ENCODE measurements around the gene DENND6A.

Gene DENND6A

DNA sequence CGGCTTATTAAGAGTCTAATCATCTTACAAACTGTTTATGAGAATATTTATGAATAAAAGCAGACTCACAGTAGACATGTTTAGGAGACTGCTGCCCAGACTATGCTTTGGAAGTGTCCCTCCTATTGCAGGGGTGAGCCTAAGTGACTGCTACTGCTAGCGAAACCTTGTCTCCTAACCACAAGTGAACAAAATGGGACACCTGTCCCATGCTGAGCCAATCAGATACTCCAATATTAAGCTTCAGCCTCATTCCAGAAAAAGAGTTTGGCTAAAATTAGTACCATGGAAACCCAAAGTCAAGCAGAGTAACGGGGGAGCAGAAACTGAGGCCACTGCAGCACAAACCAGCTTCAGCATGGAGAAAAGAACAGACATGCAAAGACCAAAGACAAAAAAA is 4.6 kb downstream of the DENND6A start:
- CTCF ChIA-PET, result interaction anchor here (1.1 to 2.9 kb wide), 3 partner anchors 8 to 138 kb away, joined by 5 to 25 read pairs (median 5); no protein-coding TSS in a partner anchor
- no peak for DNase-seq
- peaks cover 2 to 12% (median 4%) of the 10 kb centered on the region in 4 experiments for H3K36me3 ChIP-seq (ENCODE audit: control insufficient read depth in 4 of 4, insufficient read depth in 4 of 4, low read length in 3 of 4)
- H3K4me3 ChIP-seq (ENCODE audit: control insufficient read depth in 1 of 7, extremely low read depth in 1 of 7, insufficient read depth in 4 of 7, low read depth in 2 of 7, low read length in 6 of 7), result no peak overlapping the region
- POLR2A ChIA-PET, result no interaction called here
- WGBS (ENCODE audit: insufficient coverage), result 100% methylated on average over 1 of the region's 3 CpGs
- H3K9me3 ChIP-seq (ENCODE audit: control extremely low read depth in 1 of 5, control insufficient read depth in 4 of 5, insufficient read depth in 2 of 5, low read depth in 1 of 5, low read length in 4 of 5), result no peaks in the 10 kb centered on the region
- no peak overlapping the region for H3K27ac ChIP-seq (ENCODE audit: insufficient read depth in 1 of 2, low read depth in 1 of 2, low read length in 2 of 2, poor library complexity in 1 of 2, severe bottlenecking in 2 of 2)
- peaks cover 8 to 29% (median 17%) of the 10 kb centered on the region in 4 experiments for H3K4me1 ChIP-seq (ENCODE audit: control extremely low read depth in 1 of 4, control insufficient read depth in 4 of 4, insufficient read depth in 4 of 4, low read length in 3 of 4)
- no peaks in the 10 kb centered on the region for H3K27me3 ChIP-seq (replicated peaks in 2 of 5; ENCODE audit: control insufficient read depth in 4 of 5, insufficient read depth in 5 of 5, low read length in 4 of 5)

DNA sequence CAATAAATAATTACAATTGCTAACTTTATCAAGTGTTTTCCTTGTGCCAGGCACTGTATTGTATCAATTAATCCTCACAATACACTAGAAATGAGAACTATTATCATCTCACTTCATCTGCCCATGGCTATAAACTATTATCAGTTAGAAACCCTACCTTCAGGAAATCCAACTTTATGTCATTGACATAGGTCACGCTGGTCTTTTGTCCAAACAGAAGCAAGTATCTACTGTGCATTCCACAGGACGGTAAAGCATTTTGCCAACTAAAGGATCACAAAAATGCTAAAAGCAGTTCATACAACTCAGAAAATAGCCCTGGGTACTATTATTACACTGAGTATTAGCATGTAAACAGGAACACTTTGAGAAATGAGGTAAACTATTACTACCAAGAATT is 9.6 kb downstream of the DENND6A start:
- ChIA-PET CTCF (interaction anchor here (1.2 kb wide), 1 partner anchor 142 kb away, joined by 3 read pairs; no protein-coding TSS in a partner anchor), POLR2A (no interaction called here)
- H3K4me1 ChIP-seq (ENCODE audit: control extremely low read depth in 1 of 4, control insufficient read depth in 4 of 4, insufficient read depth in 4 of 4, low read length in 3 of 4), result peaks cover 0 to 9% (median under 1%) of the 10 kb centered on the region in 4 experiments
- H3K9me3 ChIP-seq (ENCODE audit: control extremely low read depth in 1 of 5, control insufficient read depth in 4 of 5, insufficient read depth in 2 of 5, low read depth in 1 of 5, low read length in 4 of 5), result no peaks in the 10 kb centered on the region
- peaks cover 7 to 28% (median 17%) of the 10 kb centered on the region in 4 experiments for H3K36me3 ChIP-seq (ENCODE audit: control insufficient read depth in 4 of 4, insufficient read depth in 4 of 4, low read length in 3 of 4)
- no peak for DNase-seq
- 67% methylated on average over 1 of the region's 2 CpGs for WGBS (ENCODE audit: insufficient coverage)
- H3K4me3 ChIP-seq (ENCODE audit: control insufficient read depth in 1 of 7, extremely low read depth in 1 of 7, insufficient read depth in 4 of 7, low read depth in 2 of 7, low read length in 6 of 7), result no peak overlapping the region
- no peak overlapping the region for H3K27ac ChIP-seq (ENCODE audit: insufficient read depth in 1 of 2, low read depth in 1 of 2, low read length in 2 of 2, poor library complexity in 1 of 2, severe bottlenecking in 2 of 2)
- no peaks in the 10 kb centered on the region for H3K27me3 ChIP-seq (replicated peaks in 2 of 5; ENCODE audit: control insufficient read depth in 4 of 5, insufficient read depth in 5 of 5, low read length in 4 of 5)

DNA sequence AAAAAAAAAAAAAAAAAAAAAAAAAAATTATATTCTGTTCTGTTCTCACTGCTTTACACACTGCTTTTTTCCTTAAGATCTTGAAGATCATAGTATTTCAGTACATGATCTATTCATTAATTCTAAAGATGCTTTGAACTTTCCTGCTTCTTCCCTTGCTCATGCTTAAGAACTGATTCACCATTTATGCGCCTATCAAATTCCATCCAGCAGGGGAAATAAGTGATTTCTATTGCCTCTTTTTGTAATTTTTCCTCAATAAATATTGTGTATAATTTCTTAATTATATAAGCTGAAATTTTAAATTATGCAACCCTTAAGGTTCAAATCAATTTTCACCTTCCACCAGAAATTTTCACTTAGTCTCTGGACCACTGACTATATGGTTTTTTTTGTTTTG is 10.6 kb downstream of the DENND6A start:
- POLR2A ChIA-PET, result no interaction called here
- Histone ChIP-seq H3K36me3 (ENCODE audit: control insufficient read depth in 4 of 4, insufficient read depth in 4 of 4, low read length in 3 of 4) (peaks cover 10 to 30% (median 17%) of the 10 kb centered on the region in 4 experiments), H3K4me3 (ENCODE audit: control insufficient read depth in 1 of 7, extremely low read depth in 1 of 7, insufficient read depth in 4 of 7, low read depth in 2 of 7, low read length in 6 of 7) (no peak overlapping the region), H3K4me1 (ENCODE audit: control extremely low read depth in 1 of 4, control insufficient read depth in 4 of 4, insufficient read depth in 4 of 4, low read length in 3 of 4) (peaks cover 0 to 9% (median under 1%) of the 10 kb centered on the region in 4 experiments), H3K27ac (ENCODE audit: insufficient read depth in 1 of 2, low read depth in 1 of 2, low read length in 2 of 2, poor library complexity in 1 of 2, severe bottlenecking in 2 of 2) (no peak overlapping the region), H3K27me3 (replicated peaks in 2 of 5; ENCODE audit: control insufficient read depth in 4 of 5, insufficient read depth in 5 of 5, low read length in 4 of 5) (no peaks in the 10 kb centered on the region), H3K9me3 (ENCODE audit: control extremely low read depth in 1 of 5, control insufficient read depth in 4 of 5, insufficient read depth in 2 of 5, low read depth in 1 of 5, low read length in 4 of 5) (no peaks in the 10 kb centered on the region)
- no peak for DNase-seq
- no CpG with 5 or more reads among the region's 1 CpG for WGBS (ENCODE audit: insufficient coverage)
- CTCF ChIA-PET, result interaction anchor here (0.7 to 4.5 kb wide), 2 partner anchors 7 to 12 kb away, joined by 3 to 25 read pairs; no protein-coding TSS in a partner anchor

DNA sequence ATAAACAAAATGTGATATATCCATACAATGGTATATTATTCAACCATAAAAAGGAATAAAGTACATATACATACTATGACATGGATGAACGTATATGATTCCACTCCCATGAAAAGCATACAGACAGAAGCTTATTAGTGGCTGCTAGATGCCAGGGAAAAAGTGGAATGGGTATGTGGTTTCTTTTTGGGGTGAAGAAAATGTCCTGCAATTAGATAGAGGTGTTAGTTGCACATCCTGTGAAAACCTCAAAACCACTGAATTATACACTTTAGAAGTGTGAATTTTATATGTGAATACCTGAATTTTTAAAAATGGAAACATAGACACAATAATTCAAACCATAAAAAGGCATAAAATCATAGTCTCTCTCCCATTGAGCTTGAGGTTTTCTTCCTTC is 11.2 kb downstream of the DENND6A start:
- H3K4me3 ChIP-seq (ENCODE audit: control insufficient read depth in 1 of 7, extremely low read depth in 1 of 7, insufficient read depth in 4 of 7, low read depth in 2 of 7, low read length in 6 of 7), result no peak overlapping the region
- H3K27me3 ChIP-seq (replicated peaks in 2 of 5; ENCODE audit: control insufficient read depth in 4 of 5, insufficient read depth in 5 of 5, low read length in 4 of 5), result no peaks in the 10 kb centered on the region
- no peak overlapping the region for H3K27ac ChIP-seq (ENCODE audit: insufficient read depth in 1 of 2, low read depth in 1 of 2, low read length in 2 of 2, poor library complexity in 1 of 2, severe bottlenecking in 2 of 2)
- CTCF ChIA-PET, result interaction anchor here (0.6 to 4.5 kb wide), 3 partner anchors 8 to 11 kb away, joined by 3 to 25 read pairs (median 3); no protein-coding TSS in a partner anchor
- H3K4me1 ChIP-seq (ENCODE audit: control extremely low read depth in 1 of 4, control insufficient read depth in 4 of 4, insufficient read depth in 4 of 4, low read length in 3 of 4), result peaks cover 0 to 4% (median under 1%) of the 10 kb centered on the region in 4 experiments
- H3K9me3 ChIP-seq (ENCODE audit: control extremely low read depth in 1 of 5, control insufficient read depth in 4 of 5, insufficient read depth in 2 of 5, low read depth in 1 of 5, low read length in 4 of 5), result no peaks in the 10 kb centered on the region
- POLR2A ChIA-PET, result no interaction called here
- peaks cover 10 to 30% (median 14%) of the 10 kb centered on the region in 4 experiments for H3K36me3 ChIP-seq (ENCODE audit: control insufficient read depth in 4 of 4, insufficient read depth in 4 of 4, low read length in 3 of 4)
- no CpG with 5 or more reads among the region's 1 CpG for whole genome bisulfite sequencing (ENCODE audit: insufficient coverage)
- DNase-seq, result no peak

DNA sequence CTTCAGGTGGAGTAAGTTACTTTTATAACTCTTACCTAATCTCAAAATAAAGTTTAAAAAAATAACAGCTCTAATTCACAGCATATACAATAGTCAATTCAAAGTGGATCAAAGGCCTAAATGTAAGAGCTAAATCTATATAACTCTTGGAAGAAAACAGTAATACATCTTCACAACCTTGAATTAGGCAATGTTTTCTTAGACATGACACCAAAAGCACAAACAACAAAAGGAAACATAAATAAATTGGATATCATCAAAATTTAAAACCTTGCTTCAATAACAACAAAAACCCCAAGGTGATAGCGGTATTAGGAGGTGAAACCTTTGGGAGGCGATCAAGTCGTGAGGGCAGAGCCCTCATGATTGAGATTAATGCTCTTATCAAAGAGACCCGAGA is 12.8 kb downstream of the DENND6A start:
- POLR2A ChIA-PET, result interaction anchor here (1.0 kb wide), 1 partner anchor 13 kb away, joined by 4 read pairs; the partner anchor contains the start of gene DENND6A
- H3K4me1 ChIP-seq (ENCODE audit: control extremely low read depth in 1 of 4, control insufficient read depth in 4 of 4, insufficient read depth in 4 of 4, low read length in 3 of 4), result peaks cover 0 to 4% (median under 1%) of the 10 kb centered on the region in 4 experiments
- no peak overlapping the region for H3K27ac ChIP-seq (ENCODE audit: insufficient read depth in 1 of 2, low read depth in 1 of 2, low read length in 2 of 2, poor library complexity in 1 of 2, severe bottlenecking in 2 of 2)
- H3K4me3 ChIP-seq (ENCODE audit: control insufficient read depth in 1 of 7, extremely low read depth in 1 of 7, insufficient read depth in 4 of 7, low read depth in 2 of 7, low read length in 6 of 7), result no peak overlapping the region
- H3K9me3 ChIP-seq (ENCODE audit: control extremely low read depth in 1 of 5, control insufficient read depth in 4 of 5, insufficient read depth in 2 of 5, low read depth in 1 of 5, low read length in 4 of 5), result no peaks in the 10 kb centered on the region
- no peak for DNase-seq
- H3K36me3 ChIP-seq (ENCODE audit: control insufficient read depth in 4 of 4, insufficient read depth in 4 of 4, low read length in 3 of 4), result peaks cover 9 to 30% (median 14%) of the 10 kb centered on the region in 4 experiments
- no peaks in the 10 kb centered on the region for H3K27me3 ChIP-seq (replicated peaks in 2 of 5; ENCODE audit: control insufficient read depth in 4 of 5, insufficient read depth in 5 of 5, low read length in 4 of 5)
- CTCF ChIA-PET, result interaction anchor here (1.3 to 4.5 kb wide), 3 partner anchors 8 to 176 kb away, joined by 3 to 25 read pairs (median 6); no protein-coding TSS in a partner anchor
- WGBS (ENCODE audit: insufficient coverage), result no CpG with 5 or more reads among the region's 4 CpGs

DNA sequence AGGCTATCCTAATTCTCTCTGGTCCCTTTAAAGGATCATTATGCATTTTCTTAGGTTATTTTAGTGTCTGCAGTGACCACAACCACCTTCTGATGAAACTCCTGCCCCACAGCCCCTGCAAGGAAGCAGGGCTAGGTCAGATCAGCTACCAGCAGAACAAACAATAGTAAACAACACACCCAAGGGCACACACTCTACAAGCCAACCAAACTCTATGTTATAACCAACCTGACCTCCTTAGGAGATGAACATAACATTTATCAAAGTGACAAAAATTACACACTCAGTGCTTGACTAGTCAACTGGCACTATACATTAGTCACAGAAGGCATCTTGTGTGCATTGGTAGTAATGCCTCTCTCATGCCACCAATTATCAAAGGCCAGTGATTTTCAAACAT is 17.3 kb downstream of the DENND6A start:
- H3K4me3 ChIP-seq (ENCODE audit: control insufficient read depth in 1 of 7, extremely low read depth in 1 of 7, insufficient read depth in 4 of 7, low read depth in 2 of 7, low read length in 6 of 7), result no peak overlapping the region
- no peak overlapping the region for H3K27ac ChIP-seq (ENCODE audit: insufficient read depth in 1 of 2, low read depth in 1 of 2, low read length in 2 of 2, poor library complexity in 1 of 2, severe bottlenecking in 2 of 2)
- ChIA-PET POLR2A (no interaction called here), CTCF (interaction anchor here (0.6 to 1.4 kb wide), 3 partner anchors 11 to 78 kb away, joined by 3 to 4 read pairs (median 3); no protein-coding TSS in a partner anchor)
- H3K4me1 ChIP-seq (ENCODE audit: control extremely low read depth in 1 of 4, control insufficient read depth in 4 of 4, insufficient read depth in 4 of 4, low read length in 3 of 4), result peaks cover 0 to 25% (median 9%) of the 10 kb centered on the region in 4 experiments
- H3K9me3 ChIP-seq (ENCODE audit: control extremely low read depth in 1 of 5, control insufficient read depth in 4 of 5, insufficient read depth in 2 of 5, low read depth in 1 of 5, low read length in 4 of 5), result no peaks in the 10 kb centered on the region
- no peaks in the 10 kb centered on the region for H3K27me3 ChIP-seq (replicated peaks in 2 of 5; ENCODE audit: control insufficient read depth in 4 of 5, insufficient read depth in 5 of 5, low read length in 4 of 5)
- H3K36me3 ChIP-seq (ENCODE audit: control insufficient read depth in 4 of 4, insufficient read depth in 4 of 4, low read length in 3 of 4), result peaks cover 10 to 23% (median 13%) of the 10 kb centered on the region in 4 experiments
- no peak for DNase-seq

DNA sequence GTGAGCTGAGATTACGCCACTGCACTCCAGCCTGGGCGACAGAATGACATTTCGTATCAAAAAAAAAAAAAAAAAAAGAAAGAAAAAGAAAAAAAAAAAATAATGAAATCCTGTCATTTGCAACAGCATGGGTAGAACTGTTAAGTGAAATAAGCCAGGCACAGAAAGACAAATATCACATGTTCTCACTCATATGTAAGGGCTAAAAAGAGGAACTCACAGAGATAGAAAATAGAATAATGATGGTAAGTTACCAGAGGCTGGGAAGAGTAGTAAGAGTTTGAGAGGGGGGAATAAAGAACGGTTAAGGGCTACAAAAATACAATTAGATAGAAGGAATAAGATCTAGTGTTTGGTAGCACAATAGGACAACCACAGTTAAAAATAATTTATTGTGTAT is 19.7 kb downstream of the DENND6A start:
- Histone ChIP-seq H3K9me3 (ENCODE audit: control extremely low read depth in 1 of 5, control insufficient read depth in 4 of 5, insufficient read depth in 2 of 5, low read depth in 1 of 5, low read length in 4 of 5) (no peaks in the 10 kb centered on the region), H3K27me3 (replicated peaks in 2 of 5; ENCODE audit: control insufficient read depth in 4 of 5, insufficient read depth in 5 of 5, low read length in 4 of 5) (no peaks in the 10 kb centered on the region), H3K4me3 (ENCODE audit: control insufficient read depth in 1 of 7, extremely low read depth in 1 of 7, insufficient read depth in 4 of 7, low read depth in 2 of 7, low read length in 6 of 7) (no peak overlapping the region), H3K27ac (ENCODE audit: insufficient read depth in 1 of 2, low read depth in 1 of 2, low read length in 2 of 2, poor library complexity in 1 of 2, severe bottlenecking in 2 of 2) (no peak overlapping the region), H3K4me1 (ENCODE audit: control extremely low read depth in 1 of 4, control insufficient read depth in 4 of 4, insufficient read depth in 4 of 4, low read length in 3 of 4) (peaks cover 0 to 29% (median 10%) of the 10 kb centered on the region in 4 experiments), H3K36me3 (ENCODE audit: control insufficient read depth in 4 of 4, insufficient read depth in 4 of 4, low read length in 3 of 4) (peaks cover 7 to 13% (median 9%) of the 10 kb centered on the region in 4 experiments)
- ChIA-PET CTCF (no interaction called here), POLR2A (interaction anchor here (0.6 kb wide), 1 partner anchor 17 kb away, joined by 3 read pairs; no protein-coding TSS in a partner anchor)
- no CpG with 5 or more reads among the region's 4 CpGs for WGBS (ENCODE audit: insufficient coverage)
- peak in 2 of 3 donors; percentile 39 to 69 for DNase-seq
